ENCODE data around the gene TARBP2. TPM values are rescaled to one million over a fixed set of nuclear protein-coding genes. Genes with fewer than 3 reads are reported as not detected.
"Not testable (repeated sequence)": the region's sequence is repeated elsewhere in the genome, so short reads cannot be mapped to it uniquely, and the experiment has no call there.

Gene TARBP2
- total and polyA plus RNA-seq, 7 experiments from 2014 or later = 25.1 to 45.2 (median 34.2) TPM

DNA sequence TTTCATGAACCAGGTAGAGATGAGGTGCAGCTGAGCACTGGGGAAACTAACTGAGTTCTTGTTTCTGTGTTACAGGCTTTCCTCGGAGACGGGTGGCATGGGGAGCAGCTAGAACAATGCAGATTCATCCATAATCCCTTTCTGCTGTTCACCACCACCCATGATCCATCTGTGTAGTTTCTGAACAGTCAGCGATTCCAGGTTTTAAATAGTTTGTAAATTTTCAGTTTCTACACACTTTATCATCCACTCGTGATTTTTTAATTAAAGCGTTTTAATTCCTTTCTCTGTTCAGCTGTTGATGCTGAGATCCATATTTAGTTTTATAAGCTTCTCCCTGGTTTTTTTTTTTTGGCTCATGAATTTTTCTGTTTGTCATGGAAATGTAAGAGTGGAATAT, 21.8 kb upstream of the TARBP2 start:
- H3K4me1 ChIP-seq (ENCODE audit: control insufficient read depth in 2 of 2, insufficient read depth in 2 of 2, low read length in 2 of 2) = peaks cover 0 to 2% of the 10 kb centered on the region in 2 donors
- Mint-ChIP-seq H3K9me3 (peaks cover 0 to 2% (median 0%) of the 10 kb centered on the region in 11 donors), H3K27ac (peak overlapping the region in 1 of 9 donors; percentile 62), H3K27me3 (no peaks in the 10 kb centered on the region), H3K4me1 (peaks cover 8 to 36% (median 24%) of the 10 kb centered on the region in 7 donors), H3K36me3 (peaks cover 4 to 29% (median 13%) of the 10 kb centered on the region in 5 donors), H3K4me3 (no peak overlapping the region)
- H3K27me3 ChIP-seq (ENCODE audit: control insufficient read depth in 2 of 2, insufficient read depth in 2 of 2, low read length in 2 of 2) = no peaks in the 10 kb centered on the region
- intact Hi-C loops (cut with micrococcal nuclease) = loop anchor here in 1 of 2 donors (2.0 kb wide), 1 partner anchor 13 kb away; no protein-coding TSS in a partner anchor
- peaks cover 27 to 95% (median 27%) of the 10 kb centered on the region in 3 experiments for H3K36me3 ChIP-seq (ENCODE audit: control insufficient read depth in 2 of 3, insufficient read depth in 3 of 3, low read length in 3 of 3)
- no peak for DNase-seq
- no peak overlapping the region for H3K4me3 ChIP-seq (ENCODE audit: low read length)
- ChIA-PET CTCF (interaction anchor here (1.5 to 7.5 kb wide), 2 partner anchors 29 to 65 kb away, joined by 4 to 36 read pairs; no protein-coding TSS in a partner anchor), POLR2A (interaction anchor here (0.6 to 5.4 kb wide), 4 partner anchors 10 to 49 kb away, joined by 3 to 47 read pairs (median 8); partner anchors contain the start of genes MAP3K12 and TARBP2)
- no peak overlapping the region for H3K27ac ChIP-seq (ENCODE audit: low read depth, low read length)
- ATAC-seq = no peak
- H3K9me3 ChIP-seq (ENCODE audit: control insufficient read depth in 2 of 3, low read length in 3 of 3) = no peaks in the 10 kb centered on the region

DNA sequence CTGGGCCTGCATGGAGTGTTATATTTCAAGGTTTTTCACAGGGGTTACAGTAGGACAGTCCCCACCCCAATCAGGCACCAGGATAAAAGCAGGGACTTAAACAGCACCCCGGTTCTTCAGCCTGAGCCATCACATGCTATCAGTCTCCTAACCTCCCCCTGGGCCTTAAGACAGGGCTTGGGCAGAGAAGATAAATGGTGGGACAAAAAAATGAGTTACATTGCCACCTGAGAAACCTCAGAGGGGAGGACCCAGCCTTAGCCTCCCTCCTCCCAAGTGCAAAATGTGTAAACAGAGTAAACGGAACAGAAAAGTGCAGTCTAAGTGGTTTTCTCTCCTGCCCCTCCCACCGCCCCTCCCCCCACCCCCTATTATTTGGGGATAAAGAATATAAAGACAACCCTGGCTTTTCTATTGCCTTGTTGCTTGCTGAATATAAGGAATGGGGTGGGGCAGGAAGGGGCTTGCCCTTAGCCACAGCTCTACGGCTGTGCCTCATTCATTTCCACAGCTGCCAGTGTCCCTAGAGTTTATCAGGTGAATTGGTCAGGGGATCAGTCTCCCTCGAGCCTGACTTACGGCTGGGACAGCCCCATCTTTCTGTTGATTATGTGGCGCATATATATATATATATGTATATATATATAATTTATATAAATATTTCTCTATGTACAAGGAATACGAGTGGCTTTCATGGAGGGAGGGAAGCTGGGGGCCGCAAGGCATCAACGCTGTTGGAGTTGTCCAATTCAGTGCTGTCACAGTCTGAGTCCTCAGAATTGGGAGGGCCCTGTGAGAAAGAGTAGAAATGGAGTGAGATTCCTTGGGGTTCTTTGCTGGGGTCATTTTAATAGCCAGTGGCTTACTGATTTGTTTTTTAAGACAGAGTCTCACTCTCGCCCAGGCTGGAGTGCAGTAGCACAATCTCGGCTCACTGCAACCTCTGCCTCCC, 20.3 kb upstream of the TARBP2 start:
- intact Hi-C loops (cut with micrococcal nuclease) = no loop called here
- Mint-ChIP-seq H3K27ac (peak overlapping the region in 2 of 9 donors; percentile 32 to 70), H3K4me1 (peaks cover 0 to 23% (median 13%) of the 10 kb centered on the region in 7 donors), H3K36me3 (peaks cover 4 to 32% (median 11%) of the 10 kb centered on the region in 5 donors), H3K4me3 (no peak overlapping the region), H3K27me3 (no peaks in the 10 kb centered on the region), H3K9me3 (peaks cover 0 to 2% (median 0%) of the 10 kb centered on the region in 11 donors)
- POLR2A ChIA-PET = interaction anchor here (0.7 to 5.4 kb wide), 5 partner anchors 8 to 395 kb away, joined by 3 to 47 read pairs (median 3); partner anchors contain the start of genes MAP3K12 and TARBP2
- DNase-seq (no peak), ATAC-seq (no peak)
- CTCF ChIA-PET = interaction anchor here (1.0 to 2.0 kb wide), 3 partner anchors 11 to 30 kb away, joined by 3 to 9 read pairs (median 5); no protein-coding TSS in a partner anchor
- H3K9me3 ChIP-seq (ENCODE audit: control insufficient read depth in 2 of 3, low read length in 3 of 3) = no peaks in the 10 kb centered on the region
- no peaks in the 10 kb centered on the region for H3K27me3 ChIP-seq (ENCODE audit: control insufficient read depth in 2 of 2, insufficient read depth in 2 of 2, low read length in 2 of 2)
- no peak overlapping the region for H3K4me3 ChIP-seq (ENCODE audit: low read length)
- H3K4me1 ChIP-seq (ENCODE audit: control insufficient read depth in 2 of 2, insufficient read depth in 2 of 2, low read length in 2 of 2) = no peaks in the 10 kb centered on the region
- H3K36me3 ChIP-seq (ENCODE audit: control insufficient read depth in 2 of 3, insufficient read depth in 3 of 3, low read length in 3 of 3) = peaks cover 16 to 91% (median 20%) of the 10 kb centered on the region in 3 experiments
- no peak overlapping the region for H3K27ac ChIP-seq (ENCODE audit: low read depth, low read length)

DNA sequence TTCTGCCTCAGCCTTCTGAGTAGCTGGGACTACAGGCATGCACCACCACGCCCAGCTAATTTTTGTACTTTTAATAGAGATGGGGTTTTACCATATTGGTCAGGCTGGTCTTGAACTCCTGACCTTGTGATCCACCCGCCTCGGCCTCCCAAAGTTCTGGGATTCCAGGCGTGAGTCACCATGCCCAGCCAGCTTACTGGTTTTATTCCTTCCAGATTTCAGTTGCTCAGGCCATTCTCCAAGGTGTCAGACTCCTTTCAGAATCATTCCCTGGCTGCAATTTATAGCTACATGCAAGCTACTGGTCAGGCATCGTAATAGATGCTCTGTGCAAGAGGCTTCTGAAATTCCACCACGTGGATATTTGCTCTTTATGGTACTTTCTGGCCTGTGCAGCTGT, 19.6 kb upstream of the TARBP2 start:
- DNase-seq; H3K4me3 Mint-ChIP-seq; intact Hi-C loops (cut with micrococcal nuclease); H3K9me3 ChIP-seq (ENCODE audit: control insufficient read depth in 2 of 3, low read length in 3 of 3); H3K27me3 Mint-ChIP-seq; H3K27ac ChIP-seq (ENCODE audit: low read depth, low read length); H3K9me3 Mint-ChIP-seq; H3K27me3 ChIP-seq (ENCODE audit: control insufficient read depth in 2 of 2, insufficient read depth in 2 of 2, low read length in 2 of 2); H3K4me1 ChIP-seq (ENCODE audit: control insufficient read depth in 2 of 2, insufficient read depth in 2 of 2, low read length in 2 of 2); ATAC-seq; H3K4me3 ChIP-seq (ENCODE audit: low read length): not testable (repeated sequence)
- CTCF ChIA-PET = interaction anchor here (0.8 to 2.0 kb wide), 5 partner anchors 10 to 31 kb away, joined by 3 to 9 read pairs (median 3); no protein-coding TSS in a partner anchor
- POLR2A ChIA-PET = interaction anchor here (0.6 to 5.4 kb wide), 6 partner anchors 7 to 397 kb away, joined by 3 to 47 read pairs (median 3); partner anchors contain the start of genes MAP3K12 and TARBP2
- peaks cover 4 to 33% (median 9%) of the 10 kb centered on the region in 5 donors for H3K36me3 Mint-ChIP-seq
- H3K36me3 ChIP-seq (ENCODE audit: control insufficient read depth in 2 of 3, insufficient read depth in 3 of 3, low read length in 3 of 3) = peaks cover 9 to 91% (median 13%) of the 10 kb centered on the region in 3 experiments
- peaks cover 0 to 17% (median 7%) of the 10 kb centered on the region in 7 donors for H3K4me1 Mint-ChIP-seq
- peak overlapping the region in 2 of 9 donors; percentile 19 to 61 for H3K27ac Mint-ChIP-seq

DNA sequence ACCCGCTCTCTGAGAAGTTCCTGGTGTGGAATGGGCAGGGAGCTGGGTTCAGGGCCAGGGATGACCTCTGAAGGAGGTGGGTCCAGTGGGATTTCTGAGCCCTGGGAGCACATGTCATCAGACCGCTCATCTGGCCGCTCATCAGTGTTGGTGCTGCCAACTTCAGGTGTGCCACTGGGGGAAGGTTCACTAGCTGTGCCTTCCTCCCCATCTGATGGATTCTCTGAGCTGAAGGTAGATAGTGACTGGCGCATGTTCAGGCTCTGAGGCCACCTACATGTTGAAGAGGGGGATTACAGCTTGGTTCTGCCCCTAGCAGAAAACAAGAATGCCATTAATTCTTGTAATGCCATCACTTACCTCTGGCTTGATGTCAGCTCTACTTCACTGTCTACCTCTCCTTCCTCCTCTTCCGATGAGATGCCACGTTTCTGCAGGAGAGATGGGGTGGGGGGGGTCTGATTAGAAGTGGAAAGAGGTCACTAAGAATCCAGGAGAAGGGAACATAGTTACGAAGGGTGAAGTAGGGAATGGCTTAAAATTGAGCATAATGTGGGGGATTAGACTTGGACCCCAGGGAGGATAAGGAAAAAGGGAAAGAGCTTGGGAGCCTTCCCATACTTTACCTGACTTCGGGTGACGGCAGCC, 19.0 kb upstream of the TARBP2 start:
- Histone ChIP-seq H3K27me3 (ENCODE audit: control insufficient read depth in 2 of 2, insufficient read depth in 2 of 2, low read length in 2 of 2) (no peaks in the 10 kb centered on the region), H3K9me3 (ENCODE audit: control insufficient read depth in 2 of 3, low read length in 3 of 3) (no peaks in the 10 kb centered on the region), H3K36me3 (ENCODE audit: control insufficient read depth in 2 of 3, insufficient read depth in 3 of 3, low read length in 3 of 3) (peaks cover 8 to 91% (median 11%) of the 10 kb centered on the region in 3 experiments), H3K4me3 (ENCODE audit: low read length) (no peak overlapping the region), H3K4me1 (ENCODE audit: control insufficient read depth in 2 of 2, insufficient read depth in 2 of 2, low read length in 2 of 2) (no peaks in the 10 kb centered on the region), H3K27ac (ENCODE audit: low read depth, low read length) (no peak overlapping the region)
- Mint-ChIP-seq H3K36me3 (peaks cover 0 to 29% (median 4%) of the 10 kb centered on the region in 5 donors), H3K4me1 (peaks cover 0 to 11% (median 7%) of the 10 kb centered on the region in 7 donors), H3K27ac (peak overlapping the region in 6 of 9 donors; percentile 11 to 76 (median 36)), H3K9me3 (peaks cover 0 to 2% (median 0%) of the 10 kb centered on the region in 11 donors), H3K27me3 (no peaks in the 10 kb centered on the region), H3K4me3 (no peak overlapping the region)
- intact Hi-C loops (cut with micrococcal nuclease) = no loop called here
- CTCF ChIA-PET = interaction anchor here (0.7 to 2.0 kb wide), 6 partner anchors 10 to 86 kb away, joined by 3 to 9 read pairs (median 3); no protein-coding TSS in a partner anchor
- POLR2A ChIA-PET = interaction anchor here (0.6 to 5.4 kb wide), 8 partner anchors 8 to 398 kb away, joined by 3 to 47 read pairs (median 3); partner anchors contain the start of genes MAP3K12 and TARBP2
- peak; percentile 61 for ATAC-seq
- DNase-seq = peak in 2 of 9 donors; percentile 17 to 33

DNA sequence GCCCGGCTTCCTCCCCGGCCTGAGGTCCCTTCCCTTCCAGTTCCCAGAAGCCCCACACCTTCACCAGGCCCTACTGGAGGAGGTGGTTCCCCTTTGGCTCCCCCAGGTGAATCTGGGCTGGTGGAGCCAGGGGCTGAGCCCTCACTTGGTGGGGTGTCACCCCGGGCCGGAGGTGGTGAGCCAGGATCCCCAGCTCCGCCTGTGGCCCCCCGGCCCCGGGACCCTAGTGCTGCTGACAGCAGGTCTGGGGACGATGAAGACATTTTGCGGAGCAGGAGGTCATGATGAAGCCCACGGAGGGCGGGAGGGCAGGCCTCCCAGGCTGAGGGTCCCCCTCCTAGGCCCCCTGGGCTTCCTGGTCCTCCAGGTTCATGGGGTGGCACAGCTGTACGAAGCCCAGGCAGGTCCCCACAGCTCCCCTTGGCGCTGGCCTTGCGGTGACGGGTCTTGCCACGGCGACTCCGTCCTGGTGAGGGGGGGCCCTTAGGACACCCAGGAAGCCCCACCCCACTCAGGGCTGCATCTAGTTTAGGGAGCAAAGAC, 18.4 kb upstream of the TARBP2 start:
- no peak overlapping the region for H3K4me3 Mint-ChIP-seq

More for the DNA sequence above, 18.4 kb upstream of the TARBP2 start:
- peaks cover 0 to 2% (median 0%) of the 10 kb centered on the region in 11 donors for H3K9me3 Mint-ChIP-seq
- Histone ChIP-seq H3K27me3 (ENCODE audit: control insufficient read depth in 2 of 2, insufficient read depth in 2 of 2, low read length in 2 of 2) (no peaks in the 10 kb centered on the region), H3K4me3 (ENCODE audit: low read length) (no peak overlapping the region), H3K27ac (ENCODE audit: low read depth, low read length) (no peak overlapping the region), H3K4me1 (ENCODE audit: control insufficient read depth in 2 of 2, insufficient read depth in 2 of 2, low read length in 2 of 2) (no peaks in the 10 kb centered on the region), H3K36me3 (ENCODE audit: control insufficient read depth in 2 of 3, insufficient read depth in 3 of 3, low read length in 3 of 3) (peaks cover 8 to 91% (median 11%) of the 10 kb centered on the region in 3 experiments), H3K9me3 (ENCODE audit: control insufficient read depth in 2 of 3, low read length in 3 of 3) (no peaks in the 10 kb centered on the region)
- H3K36me3 Mint-ChIP-seq = peaks cover 0 to 29% (median 4%) of the 10 kb centered on the region in 5 donors
- no peaks in the 10 kb centered on the region for H3K27me3 Mint-ChIP-seq
- ATAC-seq (peak; percentile 8), DNase-seq (no peak)
- CTCF ChIA-PET = interaction anchor here (0.6 to 2.0 kb wide), 4 partner anchors 9 to 48 kb away, joined by 4 to 9 read pairs (median 4); no protein-coding TSS in a partner anchor
- peak overlapping the region in 1 of 9 donors; percentile 86 for H3K27ac Mint-ChIP-seq
- intact Hi-C loops (cut with micrococcal nuclease) = no loop called here
- POLR2A ChIA-PET = interaction anchor here (0.5 to 5.4 kb wide), 5 partner anchors 10 to 130 kb away, joined by 3 to 47 read pairs (median 4); partner anchors contain the start of genes MAP3K12 and TARBP2
- peaks cover 0 to 10% (median 7%) of the 10 kb centered on the region in 7 donors for H3K4me1 Mint-ChIP-seq
